NCI-H2029 treated with DMSO at 0.1 percent for 48 hours (cell line): ENCODE data around the gene ARHGAP10.

Experiments used
- DNase-seq: peaks from one replicate; lab custom pipeline; 2025; lab: John Stamatoyannopoulos, UW

The ARHGAP10 gene

DNA sequence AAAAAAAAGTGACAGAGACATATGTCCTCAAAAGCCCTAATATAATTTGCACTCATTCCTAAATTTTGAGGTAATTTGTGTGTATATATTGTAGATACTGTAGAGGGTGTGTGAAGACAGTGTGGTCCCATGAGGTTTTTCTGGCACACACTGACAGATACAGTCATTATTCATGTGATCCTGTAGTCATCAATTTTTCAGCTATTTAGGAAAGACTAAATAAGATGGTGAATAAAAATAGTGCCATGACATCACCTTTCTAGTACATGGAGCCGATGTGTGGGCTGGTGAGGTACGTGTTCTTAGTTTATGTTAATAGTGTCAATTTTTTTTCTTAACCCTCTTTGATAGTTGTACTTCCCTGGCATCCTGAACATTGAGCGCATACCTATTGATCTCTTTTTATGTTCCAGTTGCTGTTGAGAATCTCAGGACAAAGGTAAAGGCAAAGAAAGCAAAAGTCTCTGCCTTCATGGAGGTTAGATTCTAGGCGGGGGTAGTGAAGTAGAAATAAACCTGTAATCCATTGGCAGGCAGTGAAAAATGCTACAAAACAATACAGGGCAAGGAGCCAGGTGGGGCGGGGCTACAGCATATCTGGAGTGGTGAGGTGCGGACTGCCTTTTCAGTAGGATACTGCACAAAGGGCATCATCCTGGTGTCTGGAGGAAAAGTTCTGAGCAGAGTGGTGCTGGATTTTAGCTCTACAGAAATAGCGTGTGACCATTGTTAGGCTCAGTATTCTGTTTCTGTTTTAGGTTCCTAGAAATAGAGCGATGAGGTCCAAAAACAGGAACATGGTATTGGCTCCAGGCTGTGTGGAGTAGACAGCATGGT is 93.8 kb downstream of the ARHGAP10 start:
- DNase-seq = peak; percentile 29

DNA sequence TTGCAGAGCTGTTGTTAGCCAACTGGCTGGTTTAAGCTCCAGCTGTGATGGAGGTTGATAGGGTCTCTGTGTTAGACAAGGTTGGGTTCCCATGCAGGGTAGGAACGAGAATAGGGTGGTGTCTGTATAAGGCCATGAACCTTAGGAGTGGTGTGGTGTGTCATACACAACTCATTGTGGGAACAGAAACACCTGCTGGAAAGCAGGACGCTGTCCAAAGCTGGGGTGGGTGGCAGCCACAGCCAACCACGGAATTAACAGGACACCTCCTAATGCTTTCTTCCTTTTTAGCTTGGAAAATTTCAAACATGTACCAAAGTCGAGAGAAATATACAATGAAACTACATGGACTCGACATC is 94.4 kb downstream of the ARHGAP10 start:
- DNase-seq = no peak

DNA sequence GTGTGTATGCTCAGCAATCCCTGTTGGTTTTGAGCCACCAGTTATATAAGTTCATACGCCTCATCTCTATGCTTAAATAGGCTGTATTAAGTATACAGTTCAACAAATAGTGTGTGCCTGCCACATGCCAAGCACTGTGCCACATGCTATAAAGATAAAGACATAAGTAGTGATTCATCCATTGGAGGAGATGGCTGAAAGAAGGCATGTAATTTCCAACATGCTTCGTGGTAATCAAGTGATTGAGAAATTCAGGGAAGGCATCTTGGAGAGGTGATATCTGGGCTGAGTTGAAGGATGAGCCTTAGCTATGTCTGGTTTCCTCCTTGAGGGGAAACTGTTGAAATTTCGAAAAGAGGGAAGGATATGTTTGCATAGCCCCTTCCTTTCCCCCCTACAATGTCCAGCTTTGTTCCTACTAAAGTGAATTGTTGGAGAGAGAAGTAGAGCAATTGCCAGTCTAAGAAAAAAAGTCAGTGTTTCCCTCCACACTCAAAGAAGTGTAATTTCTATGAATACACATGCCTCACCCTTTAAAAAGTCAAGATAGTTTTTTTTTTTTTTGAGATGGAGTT is 96.5 kb downstream of the ARHGAP10 start:
- no peak for DNase-seq

DNA sequence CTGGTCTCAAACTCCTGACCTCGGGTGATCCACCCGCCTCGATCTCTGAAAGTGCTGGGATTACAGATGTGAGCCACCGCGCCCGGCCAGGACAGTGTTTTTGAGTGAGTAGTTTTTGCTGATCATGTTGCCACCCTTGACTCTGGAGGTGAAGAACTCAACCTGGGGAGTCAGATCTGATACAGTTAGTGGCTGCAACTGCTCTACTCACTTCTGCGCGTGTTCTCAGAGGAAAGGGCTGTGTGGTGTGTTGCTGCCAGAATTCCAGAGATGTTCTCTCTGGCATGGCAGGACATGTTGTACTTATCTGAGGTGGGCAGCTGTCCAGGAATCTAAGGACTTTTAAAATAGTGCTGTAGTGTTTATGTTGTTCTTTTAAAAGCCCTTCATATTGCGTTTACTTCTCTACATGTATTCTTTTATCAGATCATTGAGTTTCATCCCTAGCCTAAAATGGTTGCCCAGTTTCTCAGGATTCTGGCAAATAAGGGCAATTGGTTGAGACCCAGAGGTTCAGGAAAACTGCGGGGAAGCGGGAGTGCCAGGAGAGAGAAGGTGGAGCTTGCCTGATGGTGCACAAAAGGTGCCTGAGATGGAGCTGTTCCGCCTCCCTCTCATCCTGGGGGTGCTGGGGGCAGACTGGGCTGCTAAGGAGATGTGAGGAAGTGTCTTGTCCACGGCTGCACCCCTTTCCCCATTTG is 97.7 kb downstream of the ARHGAP10 start:
- DNase-seq = peak; percentile 8

DNA sequence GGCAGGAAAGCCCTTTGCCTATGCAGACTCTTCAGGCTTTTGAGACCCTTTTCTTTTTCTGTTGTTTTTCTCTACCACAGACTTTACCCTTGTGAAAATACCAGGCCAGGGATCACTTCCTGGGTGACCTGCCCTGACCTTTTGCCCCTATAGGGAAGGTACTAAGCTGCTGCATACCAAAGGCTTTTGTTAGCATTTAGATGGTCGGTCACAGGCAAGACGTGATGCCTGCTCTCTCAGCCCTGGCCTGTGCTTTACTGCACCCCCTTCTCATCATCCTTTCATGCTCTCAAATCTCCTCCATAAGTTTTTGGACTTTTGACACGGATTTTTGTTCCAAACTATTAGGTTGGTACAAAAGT is 98.2 kb downstream of the ARHGAP10 start:
- DNase-seq = no peak

DNA sequence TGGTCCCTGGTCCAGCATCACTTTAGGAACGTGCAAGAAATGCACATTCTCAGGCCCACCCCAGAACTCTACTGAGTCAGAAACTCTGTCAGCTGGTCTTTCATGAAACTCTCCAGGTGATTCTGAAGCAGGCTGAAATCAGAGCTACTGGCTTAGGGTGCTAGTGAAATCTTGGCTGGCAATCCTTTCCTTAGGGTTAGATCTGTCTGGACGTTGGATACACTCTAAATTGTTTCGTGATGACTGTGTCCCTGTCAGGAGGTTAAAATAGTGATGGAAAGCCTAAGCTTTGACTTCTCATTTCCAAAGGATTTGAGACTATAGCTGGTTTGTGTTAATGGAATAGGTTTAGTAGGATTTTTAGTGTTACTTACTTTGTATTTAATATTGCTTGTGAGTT is 99.1 kb downstream of the ARHGAP10 start:
- no peak for DNase-seq

DNA sequence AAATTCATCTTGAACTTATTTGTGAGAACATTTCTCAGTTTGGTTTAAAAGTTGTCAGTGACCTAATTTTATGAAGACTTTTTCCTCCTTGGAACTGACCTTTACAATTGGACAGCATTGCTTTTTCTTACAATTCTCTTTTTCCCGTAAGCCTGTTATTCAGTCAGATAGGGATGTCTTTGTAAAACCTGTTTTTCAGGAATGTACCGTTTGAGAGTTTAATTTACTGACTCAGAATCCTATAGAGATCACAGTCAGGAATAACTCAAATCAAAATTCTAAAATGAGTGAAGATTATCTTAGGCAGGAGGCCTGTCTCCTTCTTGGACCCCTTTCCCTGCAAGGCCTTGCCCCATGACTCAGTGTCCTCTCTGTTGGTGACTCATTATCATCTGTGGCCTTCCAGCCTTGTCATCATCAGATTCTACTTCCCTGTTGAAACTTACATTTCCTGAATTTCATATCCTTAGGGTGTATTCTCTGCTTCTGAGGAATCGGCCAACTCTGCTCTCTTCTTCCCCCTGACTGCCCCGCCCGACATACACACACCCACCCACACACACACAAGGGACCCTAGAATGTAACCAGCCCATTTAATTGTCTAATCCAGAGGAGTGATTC is 99.8 kb downstream of the ARHGAP10 start:
- no peak for DNase-seq

DNA sequence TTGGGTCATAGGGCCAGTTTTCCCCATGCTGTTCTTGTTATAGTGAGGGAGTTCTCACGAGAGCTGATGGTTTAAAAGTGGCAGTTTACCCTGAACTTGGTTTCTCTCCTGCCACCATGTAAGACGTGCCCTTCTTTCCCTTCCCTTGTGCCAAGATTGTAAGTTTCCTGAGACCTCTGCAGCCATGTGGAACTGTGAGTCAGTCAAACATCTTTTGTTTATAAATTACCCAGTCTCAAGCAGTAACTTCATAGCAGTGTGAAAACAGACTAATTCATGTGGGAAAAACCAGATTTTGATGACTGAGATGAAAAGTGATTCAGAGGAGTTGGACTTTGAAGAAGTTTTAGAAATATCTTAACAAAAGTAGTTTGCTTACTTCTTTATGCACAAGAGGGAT is 101.4 kb downstream of the ARHGAP10 start:
- no peak for DNase-seq

DNA sequence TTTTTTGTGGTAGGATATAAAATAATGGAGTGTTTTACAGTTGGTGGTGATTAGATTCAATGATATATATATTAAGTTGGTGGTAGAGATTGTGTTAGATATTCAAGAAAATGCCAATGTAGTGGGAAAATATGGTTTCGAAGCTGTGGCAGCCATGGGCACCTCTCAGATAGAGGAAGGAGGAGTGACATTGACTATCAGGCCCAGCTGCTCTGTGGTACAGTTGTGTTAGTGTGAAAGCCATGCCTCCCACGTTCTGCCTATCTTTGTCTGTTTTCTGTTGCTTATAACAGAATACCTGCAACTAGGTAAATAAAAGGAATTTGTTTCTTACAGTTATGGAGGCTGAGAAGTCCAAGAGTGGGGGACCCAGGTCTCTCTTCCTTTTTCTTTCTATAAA is 101.9 kb downstream of the ARHGAP10 start:
- DNase-seq = no peak

DNA sequence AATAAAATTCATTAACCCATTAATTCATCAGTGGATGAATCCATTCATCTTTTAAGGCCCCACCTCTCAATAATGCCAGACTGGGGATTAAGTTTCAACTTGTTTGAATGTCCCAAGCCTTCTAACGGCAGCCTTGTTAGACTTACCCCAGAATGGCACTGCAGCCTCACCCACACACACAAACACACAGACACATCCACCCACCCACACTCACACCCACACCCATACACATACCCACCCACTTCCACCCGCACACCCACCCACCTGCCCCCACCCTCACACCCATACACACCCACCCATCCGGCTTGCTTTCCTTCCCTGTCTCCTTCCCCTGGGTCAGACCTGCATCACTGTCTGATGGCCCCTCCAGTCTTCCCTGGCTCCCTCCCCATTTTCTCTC is 102.6 kb downstream of the ARHGAP10 start:
- no peak for DNase-seq

DNA sequence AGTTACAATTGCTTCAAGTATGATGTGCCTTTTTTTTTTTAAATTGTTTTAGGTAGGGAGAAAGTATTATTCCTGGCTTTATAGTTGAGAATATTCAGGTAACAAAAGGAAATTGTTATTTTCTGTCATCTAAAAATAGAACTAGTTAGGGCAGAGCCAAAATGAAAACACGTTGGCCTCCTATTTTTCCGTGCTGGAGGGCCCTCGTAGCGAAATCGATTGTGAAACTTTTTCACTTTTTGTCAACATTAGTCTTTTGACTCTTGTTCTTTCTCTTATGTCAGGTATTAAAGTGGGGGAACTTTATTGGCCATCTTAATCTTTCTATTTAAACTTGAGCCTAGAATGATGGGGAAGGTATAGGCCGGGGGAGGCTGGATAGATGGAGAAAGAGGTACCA is 104.9 kb downstream of the ARHGAP10 start:
- DNase-seq = no peak

DNA sequence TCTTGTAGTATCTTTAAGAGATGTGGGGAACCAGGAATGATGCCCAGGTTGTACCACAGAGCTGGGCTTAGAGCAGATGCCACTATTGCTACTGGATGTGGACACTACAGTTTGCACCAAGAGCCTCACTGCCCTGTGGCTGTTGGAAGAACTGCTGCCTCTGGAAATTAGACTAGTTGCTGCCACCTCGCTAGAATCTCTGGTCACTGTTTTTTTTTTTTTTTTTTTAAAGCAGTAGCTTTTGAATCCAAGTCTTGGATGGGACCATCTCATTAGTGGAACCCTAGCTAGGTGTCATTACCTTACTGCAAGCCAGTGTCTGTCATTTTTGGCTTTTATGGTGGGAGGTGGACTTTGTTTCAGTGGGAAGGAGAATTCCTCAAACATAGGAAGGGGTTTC is 105.5 kb downstream of the ARHGAP10 start:
- no peak for DNase-seq

DNA sequence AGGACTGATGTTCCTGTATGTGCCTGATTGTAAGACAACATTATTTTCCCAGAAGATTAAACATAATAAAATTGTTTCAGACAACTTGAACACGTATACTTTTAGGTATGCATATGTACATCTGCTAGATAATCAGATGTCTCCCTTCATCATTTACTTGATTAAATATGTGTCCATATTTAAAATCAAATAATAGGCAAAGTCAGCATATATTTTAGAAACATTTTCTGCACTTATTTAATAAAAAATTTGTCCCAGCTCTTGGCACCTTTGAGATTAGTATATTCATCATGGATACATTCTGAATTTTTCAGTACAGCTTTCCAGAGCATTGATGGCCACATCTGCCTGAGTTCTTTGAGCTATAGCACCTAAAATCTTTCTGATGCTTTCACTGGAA is 106.0 kb downstream of the ARHGAP10 start:
- no peak for DNase-seq

DNA sequence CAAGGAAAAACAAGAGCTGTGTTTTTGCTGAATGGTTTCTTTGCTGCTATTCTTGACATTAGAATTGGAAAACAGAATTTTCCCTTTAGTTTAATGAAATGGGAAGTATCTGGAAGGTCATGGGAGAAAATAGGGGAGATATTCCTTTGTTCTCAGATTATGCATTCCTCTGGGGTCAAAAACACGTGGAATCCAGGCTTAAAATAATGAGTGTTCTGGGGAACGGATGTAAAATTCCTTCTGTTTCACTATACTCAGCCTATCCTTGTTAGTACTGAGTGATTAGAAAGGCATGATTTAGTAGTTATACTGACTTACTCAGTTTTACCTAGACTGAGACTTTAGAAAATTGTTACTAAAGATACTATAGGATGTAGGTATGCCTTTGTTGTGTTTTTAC is 107.3 kb downstream of the ARHGAP10 start:
- DNase-seq = no peak

DNA sequence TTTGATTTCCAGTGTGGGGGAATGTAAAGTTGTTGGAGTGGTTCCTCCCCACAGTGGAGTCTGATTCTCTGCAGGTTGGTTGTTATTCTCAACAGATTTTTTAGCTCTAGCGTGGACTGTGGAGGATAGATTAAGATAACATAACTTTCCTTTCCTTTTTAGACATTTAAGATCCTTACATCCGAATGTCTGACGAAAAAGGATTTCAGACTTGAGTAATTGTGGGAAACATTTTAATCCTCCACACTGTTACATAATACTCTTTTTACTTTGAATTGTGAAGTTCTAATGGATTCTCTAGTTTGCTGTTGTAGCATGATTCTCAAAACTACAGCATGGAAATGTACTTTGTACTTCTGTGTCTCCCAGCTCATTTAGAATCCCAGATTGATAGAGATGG is 107.8 kb downstream of the ARHGAP10 start:
- DNase-seq = no peak

DNA sequence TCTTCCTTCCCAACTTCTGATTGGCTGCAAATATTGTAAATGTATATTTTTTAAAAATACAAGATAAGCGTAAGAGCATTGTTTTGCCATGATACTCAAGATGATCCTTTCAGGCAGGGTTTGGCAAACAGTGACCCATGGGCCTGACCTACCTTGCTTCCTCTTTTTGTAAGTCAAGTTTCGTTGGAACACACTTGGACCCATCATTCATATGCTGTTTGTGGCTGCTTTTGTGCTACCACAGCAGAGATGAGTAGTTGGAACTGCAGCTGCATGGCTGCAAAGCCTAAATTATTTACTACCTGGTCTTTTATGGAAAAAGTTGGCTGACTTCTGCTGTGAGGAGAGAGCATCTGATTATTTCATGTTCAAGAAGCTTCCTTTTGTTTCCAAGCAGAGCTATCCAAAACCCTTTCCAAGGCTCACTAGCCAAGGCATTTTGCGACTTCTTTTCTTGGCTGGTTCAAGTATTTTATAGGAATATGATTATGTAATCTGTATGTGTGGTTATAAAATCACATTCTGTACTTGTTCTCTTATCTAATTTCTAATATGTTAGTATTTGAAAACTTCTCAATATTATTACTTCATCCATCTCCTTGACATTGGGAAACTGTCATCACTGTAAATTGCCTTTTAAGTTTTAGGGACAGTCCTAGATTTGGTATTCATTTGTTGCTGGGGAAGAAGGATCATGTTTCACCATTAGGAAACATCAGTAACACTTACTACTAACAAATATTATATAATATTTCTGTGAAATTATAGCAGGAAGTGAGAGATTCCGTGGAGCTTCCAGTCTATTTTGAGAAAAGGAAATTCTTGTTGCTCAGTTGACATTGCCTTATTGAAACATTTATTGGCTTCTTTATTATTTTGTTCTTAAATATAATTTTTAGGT is 109.2 kb downstream of the ARHGAP10 start:
- DNase-seq = no peak

DNA sequence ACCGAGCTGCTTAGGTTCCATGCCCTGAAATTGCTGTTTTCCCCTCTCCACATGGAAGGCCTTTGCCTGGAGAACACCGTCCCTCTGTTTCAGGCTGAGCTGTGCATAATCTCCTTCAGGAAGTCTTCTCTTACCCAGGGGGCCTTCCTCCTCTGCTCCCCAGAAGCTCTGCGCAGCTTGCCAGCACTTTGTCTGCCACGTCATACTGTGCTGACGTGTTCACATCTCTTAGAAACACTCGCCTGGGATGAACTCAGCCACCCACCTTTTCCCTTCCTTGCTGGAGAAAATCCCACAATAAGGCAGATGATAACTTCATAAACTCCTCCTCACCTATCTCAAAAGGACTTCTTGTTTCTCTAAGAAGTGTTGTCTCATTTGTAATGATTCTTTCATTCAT is 110.7 kb downstream of the ARHGAP10 start:
- no peak for DNase-seq

DNA sequence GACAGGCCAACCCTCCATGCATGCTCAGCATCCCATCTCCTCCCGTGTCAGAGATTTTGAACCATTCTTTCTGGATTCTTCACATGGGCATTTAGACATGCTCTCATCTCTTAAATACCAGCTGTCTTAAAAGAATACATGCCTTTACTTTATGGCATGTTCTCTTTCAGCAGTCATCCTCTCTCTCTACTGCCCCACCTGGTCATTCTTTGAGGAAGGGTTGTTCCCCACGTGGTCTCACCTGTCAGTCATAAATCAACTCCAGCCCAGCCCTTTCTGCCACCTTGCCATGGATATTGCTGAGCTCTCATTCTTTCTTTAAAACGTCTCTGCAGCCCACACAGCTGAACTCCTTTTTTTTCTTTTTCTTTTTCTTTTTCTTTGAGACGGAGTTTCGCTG is 111.3 kb downstream of the ARHGAP10 start:
- DNase-seq = no peak

DNA sequence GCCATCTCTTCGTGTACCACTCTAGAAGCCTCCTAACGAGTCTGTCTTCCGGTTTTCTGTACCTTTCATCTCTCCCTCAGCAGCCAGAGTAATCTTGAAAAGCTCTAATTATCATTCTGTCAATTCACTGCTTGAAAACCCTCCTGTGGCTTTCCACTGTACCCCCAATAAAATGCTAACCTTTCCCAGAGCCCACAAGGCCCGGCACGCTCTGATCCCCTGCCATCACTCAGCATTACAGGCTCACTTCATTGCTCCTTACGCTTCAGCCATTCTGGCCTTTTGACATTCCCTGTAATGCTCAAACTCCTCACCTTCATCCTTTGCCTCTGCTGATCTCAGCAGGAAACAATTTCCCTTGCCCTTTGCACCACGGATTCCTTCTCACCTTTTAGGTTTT is 112.9 kb downstream of the ARHGAP10 start:
- no peak for DNase-seq

DNA sequence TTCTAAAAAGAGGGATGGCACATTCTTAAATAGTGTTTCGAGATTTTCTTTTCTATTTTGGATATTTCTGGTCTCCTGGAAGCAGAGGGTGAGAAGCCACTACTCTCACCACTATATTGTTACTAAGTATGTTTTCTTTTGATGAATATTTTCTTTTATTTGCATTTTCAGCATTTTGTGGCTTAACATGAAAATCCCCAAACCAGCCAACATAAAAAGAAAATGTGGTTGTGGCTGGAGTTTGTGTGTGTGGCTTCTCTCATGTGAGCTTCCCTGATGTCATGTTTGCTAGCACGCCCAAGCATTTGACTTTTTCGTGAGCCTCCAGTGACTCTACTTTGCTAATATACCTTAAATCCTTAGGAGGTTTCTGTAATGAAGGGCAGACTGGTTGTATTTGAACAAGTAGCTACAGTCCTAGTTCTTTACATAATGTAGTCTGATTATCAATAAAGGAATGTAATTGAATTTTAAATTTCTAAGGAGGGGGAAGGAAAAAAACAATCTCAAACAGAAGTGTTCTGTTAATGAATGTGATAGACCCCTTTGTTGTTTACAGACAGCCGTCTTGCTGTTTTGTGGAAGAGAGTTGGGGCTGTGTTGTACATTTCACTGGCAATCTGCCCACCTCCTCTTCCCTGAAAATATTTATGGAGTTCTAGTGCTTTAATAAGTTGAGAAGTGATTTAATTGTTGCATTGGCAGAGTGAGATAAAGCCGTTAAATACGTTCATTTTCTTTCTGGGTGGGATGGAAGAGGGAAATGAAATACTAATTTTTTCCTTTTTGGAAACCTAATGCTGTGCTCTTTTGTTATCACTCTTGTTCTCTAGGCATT is 114.6 kb downstream of the ARHGAP10 start:
- DNase-seq = no peak
